ENCODE measurements around the gene GPC6.
A peak's percentile ranks its signal among the peaks of the same experiment; 100 is the strongest.
"Not testable (repeated sequence)": the region's sequence is repeated elsewhere in the genome, so short reads cannot be mapped to it uniquely, and the experiment has no call there.

Gene GPC6

GRCh38 chr13:94343687-94344086, 1117.1 kb downstream of the GPC6 start:
- not testable (repeated sequence) for DNase-seq

GRCh38 chr13:94344126-94344818, 1117.7 kb downstream of the GPC6 start:
- no peak for DNase-seq

DNA sequence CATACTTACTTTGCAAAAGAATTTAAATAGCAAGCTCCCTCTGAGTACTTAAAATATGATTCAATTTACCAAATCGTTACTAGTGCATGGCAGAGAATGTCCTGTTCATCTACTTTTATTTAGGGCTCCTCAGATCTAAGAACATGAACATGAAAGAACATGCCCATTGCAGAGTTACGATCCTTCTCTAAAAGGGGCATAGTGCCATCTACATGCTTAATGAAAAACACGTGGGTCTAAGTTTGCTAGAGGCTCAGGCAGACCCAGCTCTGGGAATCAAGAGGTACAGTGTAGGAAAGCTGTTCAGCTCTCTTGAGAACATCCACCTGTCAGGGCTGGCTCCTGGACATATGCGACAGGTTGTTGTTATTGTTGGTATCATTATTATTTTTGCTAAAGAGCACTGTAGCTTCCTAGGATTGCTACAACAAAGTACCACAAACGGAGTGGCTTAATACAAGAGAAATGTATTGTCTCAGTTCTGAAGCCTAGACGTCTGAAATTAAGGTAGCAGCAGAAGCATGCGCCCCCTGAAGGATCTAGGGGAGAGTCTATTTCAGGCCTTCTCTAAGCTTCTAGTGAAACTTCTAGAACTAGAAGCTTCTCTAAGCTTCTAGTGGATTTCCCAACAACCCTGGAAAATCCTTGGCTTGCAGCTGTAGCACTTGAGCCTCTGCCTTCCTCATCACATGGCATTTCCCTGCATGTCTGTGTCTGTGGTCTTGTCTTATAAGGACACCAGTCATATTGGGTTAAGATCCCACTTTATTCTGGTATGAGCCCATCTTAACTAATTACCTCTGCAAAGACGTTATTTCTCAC, 1119.0 kb downstream of the GPC6 start:
- peak; percentile 11 for DNase-seq

DNA sequence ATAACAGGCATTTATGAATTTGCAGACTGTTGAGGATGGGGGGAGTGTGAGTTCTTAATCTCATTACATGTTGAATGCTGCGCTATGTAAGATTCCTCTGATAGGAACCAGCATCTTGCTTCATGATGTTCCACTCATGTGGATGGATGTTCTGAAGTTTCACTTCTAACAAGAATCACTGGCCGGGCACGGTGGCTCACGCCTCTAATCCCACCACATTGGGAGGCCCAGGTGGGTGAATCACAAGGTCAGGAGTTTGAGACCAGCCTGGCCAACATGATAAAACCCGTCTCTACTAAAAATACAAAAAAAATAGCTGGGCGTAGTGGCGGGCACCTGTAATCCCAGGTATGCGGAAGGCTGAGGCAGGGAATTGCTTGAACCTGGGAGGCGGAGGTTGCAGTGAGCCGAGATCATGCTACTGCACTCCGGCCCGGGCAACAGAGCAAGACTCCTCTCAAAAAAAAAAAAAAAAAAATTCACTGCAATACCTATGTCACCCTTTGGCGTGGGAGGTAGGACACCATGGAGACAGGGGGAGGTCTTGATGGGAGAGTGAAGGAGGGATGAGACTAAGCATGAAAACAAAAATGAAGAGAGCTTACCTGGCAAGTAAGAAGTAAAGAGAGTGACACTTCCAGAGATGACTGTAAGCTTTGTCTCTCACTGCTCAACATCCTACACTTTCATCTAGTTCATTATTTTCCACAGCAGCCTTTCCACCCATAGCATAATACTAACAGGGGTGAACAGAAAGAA, 1119.8 kb downstream of the GPC6 start:
- DNase-seq = no peak

DNA sequence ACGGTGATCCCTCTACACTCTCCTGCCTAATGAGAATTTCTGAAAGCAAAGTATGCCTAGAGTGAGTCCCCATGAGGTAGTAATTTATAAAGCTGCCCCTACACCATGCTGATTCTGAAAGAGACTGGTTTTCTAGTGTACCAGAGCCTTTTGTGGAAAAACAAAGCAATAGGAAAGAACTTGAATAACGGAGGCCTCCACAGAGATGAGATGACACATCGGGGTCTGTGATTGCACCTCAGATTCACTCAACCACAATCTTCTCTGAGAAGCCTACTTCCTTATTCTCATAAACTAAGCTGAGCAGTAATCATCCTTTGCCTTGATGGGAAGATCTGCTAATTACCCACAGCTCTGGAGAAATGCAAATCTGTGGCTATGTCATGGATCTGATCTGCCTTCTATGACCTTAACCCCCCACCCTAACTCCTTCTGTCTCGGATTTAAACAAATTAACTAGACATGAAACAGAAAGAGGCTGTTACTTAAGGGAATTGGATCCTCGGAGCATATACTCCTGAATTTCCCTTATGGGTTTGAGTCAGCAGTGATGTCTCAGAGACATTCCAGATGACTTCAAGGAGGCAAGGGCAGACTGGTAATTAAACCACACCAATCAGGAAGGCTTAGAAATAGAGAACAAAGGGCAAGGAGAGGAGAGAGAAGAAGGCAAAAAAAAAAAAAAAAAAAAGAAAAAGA, 1124.8 kb downstream of the GPC6 start:
- no peak for DNase-seq

- DNase-seq = no peak
These were observed 1125.5 kb downstream of the GPC6 start for GRCh38 chr13:94352057-94352456.

DNA sequence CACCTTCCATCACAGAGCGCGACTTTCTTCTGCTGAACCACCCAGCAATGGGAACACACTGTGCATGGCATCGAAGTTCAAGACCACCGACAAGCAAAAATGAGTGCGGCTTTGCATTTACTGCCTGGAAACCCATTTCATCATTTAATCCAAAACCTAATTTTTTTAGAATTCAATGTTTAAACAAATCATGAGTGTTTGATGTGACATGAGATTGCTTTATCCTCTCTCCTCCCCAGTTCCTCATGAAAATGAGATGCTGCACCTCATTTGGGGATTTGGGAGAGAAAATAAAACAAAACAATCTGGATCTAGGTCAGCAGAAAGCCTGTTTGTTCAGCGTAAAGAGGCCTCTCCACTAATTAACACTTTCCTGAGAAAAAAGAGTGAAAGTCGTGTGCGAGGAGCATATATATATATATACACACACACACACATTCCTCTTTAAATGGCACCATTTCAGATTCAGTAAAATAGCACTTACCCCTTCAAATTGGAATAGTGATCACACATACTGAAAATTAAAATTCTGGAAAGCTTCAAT, 1126.6 kb downstream of the GPC6 start:
- DNase-seq = no peak

DNA sequence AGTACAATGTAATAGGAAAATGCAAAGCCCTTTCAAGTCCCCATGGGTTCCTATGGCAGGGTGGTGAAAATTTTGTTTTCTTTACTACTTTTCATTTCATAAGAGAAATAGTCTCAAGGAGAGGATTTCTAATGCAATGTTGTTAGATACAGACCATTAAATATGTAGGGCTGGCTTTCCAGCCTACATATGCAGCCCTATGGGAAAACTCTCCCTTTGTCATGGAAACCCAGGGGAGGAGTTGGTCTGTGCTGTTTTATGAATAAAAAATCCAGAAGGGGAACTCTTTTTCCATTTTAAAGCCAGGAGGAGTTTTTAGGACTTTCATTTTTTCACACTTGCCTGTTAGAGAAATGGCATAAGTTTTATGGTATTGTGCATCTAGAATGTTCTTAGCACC, 1133.3 kb downstream of the GPC6 start:
- DNase-seq = no peak

GRCh38 chr13:94362411-94362909, 1135.9 kb downstream of the GPC6 start:
- peak; percentile 68 for DNase-seq

DNA sequence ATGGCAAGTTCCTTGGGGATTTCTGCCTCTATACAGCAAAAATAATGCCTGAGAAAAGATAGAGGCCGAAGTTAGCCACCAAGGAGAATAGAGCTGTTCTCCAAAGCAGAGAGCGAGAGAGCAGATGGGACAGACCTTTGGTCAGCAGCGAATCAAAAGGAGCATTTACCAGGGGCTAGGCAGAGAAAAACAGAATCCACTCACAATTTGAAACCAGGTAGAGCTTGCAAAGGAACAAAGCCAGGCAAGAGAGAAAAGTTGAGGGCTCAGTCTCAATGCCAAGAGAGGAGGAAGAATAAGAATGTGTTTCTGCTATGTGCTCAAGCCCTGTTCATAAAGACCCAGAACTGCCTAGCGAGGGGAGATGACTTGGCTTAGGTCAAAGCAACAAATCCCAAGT, 1140.1 kb downstream of the GPC6 start:
- DNase-seq = no peak

GRCh38 chr13:94369972-94370436, 1143.4 kb downstream of the GPC6 start:
- no peak for DNase-seq

GRCh38 chr13:94371855-94372254, 1145.2 kb downstream of the GPC6 start:
- DNase-seq = no peak

- no peak for DNase-seq
These were observed 1155.9 kb downstream of the GPC6 start for GRCh38 chr13:94382517-94382916.

DNA sequence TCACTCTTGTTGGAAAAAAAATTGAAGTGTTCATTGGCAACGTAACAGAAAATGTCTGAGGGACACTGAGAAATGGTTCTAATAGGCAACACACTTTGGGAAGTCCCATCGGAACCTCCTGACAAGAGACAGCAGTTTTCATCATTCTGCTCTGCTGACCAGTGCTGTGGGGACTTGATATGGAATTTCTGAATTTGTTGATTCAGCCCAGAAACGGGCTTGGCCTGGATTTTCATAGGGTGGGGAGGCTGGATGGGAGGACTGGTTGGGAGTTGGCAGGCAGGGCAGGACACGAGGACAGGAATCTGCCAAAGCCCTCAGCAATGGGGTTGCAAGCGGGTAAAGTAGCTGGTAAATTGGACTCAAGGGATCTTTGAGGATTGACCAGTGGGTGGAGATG, 1156.4 kb downstream of the GPC6 start:
- DNase-seq = no peak

- no peak for DNase-seq
These were observed 1157.8 kb downstream of the GPC6 start for GRCh38 chr13:94384231-94384905.

DNA sequence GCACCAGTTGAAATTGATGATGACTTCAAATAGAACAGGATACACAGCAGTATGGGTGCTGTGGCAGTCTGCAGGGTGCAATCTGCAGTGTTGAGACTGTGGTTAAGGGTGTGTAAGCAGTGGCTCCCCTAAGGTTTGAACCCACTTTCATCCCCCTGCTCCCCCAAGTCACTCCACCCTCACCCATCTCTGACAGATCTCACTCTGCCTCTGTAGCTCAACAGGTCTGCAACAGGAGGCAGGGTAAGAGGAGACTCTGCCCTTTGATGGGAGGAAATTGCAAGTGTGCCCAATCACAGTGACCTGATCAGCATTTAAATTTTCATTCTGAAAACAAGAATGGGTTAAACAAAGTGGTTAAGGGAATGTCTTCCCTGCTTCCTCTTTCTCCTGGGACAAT, 1160.4 kb downstream of the GPC6 start:
- no peak for DNase-seq

- DNase-seq = no peak
These were observed 1163.2 kb downstream of the GPC6 start for GRCh38 chr13:94389604-94390351.

- DNase-seq = no peak
These were observed 1164.3 kb downstream of the GPC6 start for GRCh38 chr13:94390881-94391280.

DNA sequence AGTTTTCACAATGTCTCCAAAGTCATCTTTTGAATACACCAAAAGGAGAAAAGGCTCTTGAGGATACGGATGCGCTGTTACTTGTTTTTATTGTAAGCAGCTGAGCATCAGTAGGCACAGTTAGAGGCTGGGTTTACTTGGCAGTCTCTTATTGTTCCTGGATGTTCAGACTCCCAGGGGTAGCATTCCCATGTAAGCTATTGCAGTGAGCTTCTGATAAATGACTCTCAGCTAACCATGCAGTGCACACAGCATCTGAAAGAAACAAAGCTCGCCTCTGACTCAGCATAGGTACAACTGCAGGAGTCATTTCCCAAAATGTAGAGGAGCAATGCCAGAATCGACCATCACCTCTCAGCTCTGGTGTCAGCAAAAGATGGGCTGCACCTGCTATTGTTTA, 1168.1 kb downstream of the GPC6 start:
- no peak for DNase-seq

GRCh38 chr13:94395860-94396259, 1169.3 kb downstream of the GPC6 start:
- no peak for DNase-seq

DNA sequence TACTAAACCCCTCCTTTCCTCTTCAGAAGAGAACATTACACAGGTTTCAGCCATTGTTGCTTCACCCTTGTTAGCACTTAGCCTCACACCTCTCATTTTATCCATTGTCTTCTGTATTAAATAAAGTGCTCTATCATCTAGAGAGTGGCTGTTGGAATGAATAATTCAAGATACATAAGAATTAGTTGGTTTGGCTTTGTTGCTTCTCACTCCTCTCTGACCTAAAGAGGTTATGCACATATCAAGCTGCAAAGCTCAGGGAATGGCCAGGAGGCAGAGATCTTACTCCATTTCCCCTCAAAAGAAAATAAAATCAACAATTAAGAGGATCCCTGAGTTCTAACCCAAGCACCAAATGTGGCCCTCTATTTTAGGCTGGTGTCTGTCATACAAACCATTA, 1173.2 kb downstream of the GPC6 start:
- no peak for DNase-seq
